WERI-Rb-1 (cell line): Measurements from ENCODE around the gene TMEM183A.

Experiments
- DNase-seq: peaks from one replicate; pipeline ENCODE4 v3.0.0-alpha.2; 2020
- H3K27ac ChIP-seq: fragments of 250-450 bp; sonication (Bioruptor Pico); 2 replicates; pipeline ENCODE4 v1.5.1; 2020; ENCODE audit warnings: mild to moderate bottlenecking, moderate library complexity
- H3K27me3 ChIP-seq: fragments of 250-450 bp; sonication (Bioruptor Pico); 2 replicates; pipeline ENCODE4 v1.5.1; 2021; ENCODE audit warnings: mild to moderate bottlenecking, low read depth, moderate library complexity; ENCODE audit not compliant: insufficient read depth, severe bottlenecking
- H3K36me3 ChIP-seq: fragments of 250-450 bp; sonication (Bioruptor Pico); 2 replicates; pipeline ENCODE4 v1.5.1; 2020; ENCODE audit warnings: mild to moderate bottlenecking, moderate library complexity
- H3K4me3 ChIP-seq: 2 replicates; pipeline ENCODE4 v1.5.1; 2011; ENCODE audit warnings: low read depth, mild to moderate bottlenecking, control low read depth, low read length
- H3K9me3 ChIP-seq: fragments of 250-450 bp; sonication (Bioruptor Pico); 2 replicates; pipeline ENCODE4 v1.5.1; 2021; ENCODE audit warnings: mild to moderate bottlenecking, moderate library complexity; ENCODE audit not compliant: severe bottlenecking
- TF ChIP-seq, protein P1 (sequence below): IDR thresholded peaks from 2 replicates; pipeline ENCODE4 v1.5.1; 2011; ENCODE audit warnings: low read depth, mild to moderate bottlenecking, control low read depth, inconsistent platforms, low read length

Gene TMEM183A

DNA sequence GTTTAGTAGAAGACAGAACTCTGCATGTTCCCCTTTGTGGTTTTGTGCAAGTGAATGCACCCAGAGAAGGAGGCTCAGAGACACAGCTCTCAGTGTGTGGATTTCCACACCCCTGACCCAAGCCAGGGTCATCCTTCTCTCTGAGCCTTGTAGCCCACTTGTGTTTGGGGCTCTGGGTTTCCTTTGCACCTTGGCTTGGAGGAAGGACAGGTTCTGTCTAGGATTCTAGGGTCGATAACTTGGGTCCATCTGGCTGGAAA is 51.4 kb downstream of the TMEM183A start:
- Histone ChIP-seq H3K4me3 (no peak overlapping the region), H3K9me3 (no peaks in the 10 kb centered on the region), H3K27me3 (no peaks in the 10 kb centered on the region), H3K27ac (no peak overlapping the region), H3K36me3 (peaks cover 92% of the 10 kb centered on the region)
- no peak for DNase-seq
- TF ChIP-seq, protein P1, sequence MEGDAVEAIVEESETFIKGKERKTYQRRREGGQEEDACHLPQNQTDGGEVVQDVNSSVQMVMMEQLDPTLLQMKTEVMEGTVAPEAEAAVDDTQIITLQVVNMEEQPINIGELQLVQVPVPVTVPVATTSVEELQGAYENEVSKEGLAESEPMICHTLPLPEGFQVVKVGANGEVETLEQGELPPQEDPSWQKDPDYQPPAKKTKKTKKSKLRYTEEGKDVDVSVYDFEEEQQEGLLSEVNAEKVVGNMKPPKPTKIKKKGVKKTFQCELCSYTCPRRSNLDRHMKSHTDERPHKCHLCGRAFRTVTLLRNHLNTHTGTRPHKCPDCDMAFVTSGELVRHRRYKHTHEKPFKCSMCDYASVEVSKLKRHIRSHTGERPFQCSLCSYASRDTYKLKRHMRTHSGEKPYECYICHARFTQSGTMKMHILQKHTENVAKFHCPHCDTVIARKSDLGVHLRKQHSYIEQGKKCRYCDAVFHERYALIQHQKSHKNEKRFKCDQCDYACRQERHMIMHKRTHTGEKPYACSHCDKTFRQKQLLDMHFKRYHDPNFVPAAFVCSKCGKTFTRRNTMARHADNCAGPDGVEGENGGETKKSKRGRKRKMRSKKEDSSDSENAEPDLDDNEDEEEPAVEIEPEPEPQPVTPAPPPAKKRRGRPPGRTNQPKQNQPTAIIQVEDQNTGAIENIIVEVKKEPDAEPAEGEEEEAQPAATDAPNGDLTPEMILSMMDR, result no peak

DNA sequence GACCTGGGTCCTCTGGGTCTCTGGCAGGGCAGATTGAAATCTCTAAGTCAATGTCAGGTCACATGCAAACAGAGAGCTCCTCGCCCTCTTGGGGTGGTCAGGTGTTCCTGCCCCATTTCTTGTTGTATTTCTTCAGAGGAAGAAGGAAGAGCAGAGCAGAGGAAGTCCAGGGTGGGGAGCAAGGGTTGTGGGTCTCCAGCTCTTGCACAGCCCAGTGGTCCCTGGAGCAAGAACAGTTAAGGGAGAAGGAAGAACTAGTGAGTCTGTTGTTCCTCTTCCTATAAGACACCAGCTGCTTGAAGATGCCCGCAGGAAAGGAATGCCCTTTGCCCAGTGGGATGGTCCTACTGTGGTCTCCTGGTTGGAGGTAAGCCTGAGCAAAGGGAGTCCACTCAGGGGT is 52.3 kb downstream of the TMEM183A start:
- no peak for DNase-seq
- Histone ChIP-seq H3K9me3 (no peaks in the 10 kb centered on the region), H3K27me3 (no peaks in the 10 kb centered on the region), H3K4me3 (no peak overlapping the region), H3K27ac (no peak overlapping the region), H3K36me3 (peaks cover 92% of the 10 kb centered on the region)
- TF ChIP-seq, protein P1, result no peak

DNA sequence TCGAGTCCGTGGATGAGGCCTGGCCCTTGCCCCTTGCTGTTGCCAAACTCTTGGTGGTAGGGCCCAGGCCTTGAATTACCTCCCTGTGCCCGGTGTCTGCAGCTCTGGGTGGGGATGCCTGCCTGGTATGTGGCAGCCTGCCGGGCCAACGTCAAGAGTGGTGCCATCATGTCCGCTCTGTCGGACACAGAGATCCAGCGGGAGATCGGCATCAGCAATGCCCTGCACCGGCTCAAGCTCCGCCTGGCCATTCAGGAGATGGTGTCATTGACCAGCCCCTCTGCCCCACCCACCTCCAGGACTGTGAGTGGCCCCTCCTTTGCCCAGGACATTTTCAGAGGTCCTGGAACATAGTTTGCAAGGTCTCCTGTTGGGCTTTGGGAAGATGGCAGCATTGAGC is 52.9 kb downstream of the TMEM183A start:
- DNase-seq, result no peak
- no peaks in the 10 kb centered on the region for H3K9me3 ChIP-seq
- no peak overlapping the region for H3K4me3 ChIP-seq
- H3K27ac ChIP-seq, result no peak overlapping the region
- H3K36me3 ChIP-seq, result peaks cover 92% of the 10 kb centered on the region
- H3K27me3 ChIP-seq, result no peaks in the 10 kb centered on the region
- TF ChIP-seq, protein P1, result no peak

DNA sequence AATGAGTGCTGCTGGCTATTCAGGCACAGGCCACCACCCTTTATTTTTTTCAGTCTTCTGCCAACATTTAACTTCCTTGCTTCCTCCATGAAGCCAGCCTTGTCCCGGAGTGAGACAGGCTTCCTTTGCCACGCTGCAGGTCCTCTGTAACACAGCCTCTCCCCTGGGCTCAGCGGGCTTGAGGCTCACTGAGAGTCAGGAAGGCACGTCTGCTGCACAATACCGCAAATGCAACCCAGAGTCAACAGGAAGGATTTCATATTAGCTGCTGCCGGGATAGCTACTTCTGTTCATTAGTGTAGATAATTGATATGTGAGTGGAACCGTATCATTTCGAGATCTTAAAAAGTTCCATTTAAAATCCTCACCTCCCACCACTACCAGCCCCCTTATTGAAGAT is 56.1 kb downstream of the TMEM183A start:
- TF ChIP-seq, protein P1, result no peak
- no peak for DNase-seq
- Histone ChIP-seq H3K27me3 (no peaks in the 10 kb centered on the region), H3K9me3 (no peaks in the 10 kb centered on the region), H3K4me3 (no peak overlapping the region), H3K36me3 (peaks cover 91% of the 10 kb centered on the region), H3K27ac (no peak overlapping the region)

DNA sequence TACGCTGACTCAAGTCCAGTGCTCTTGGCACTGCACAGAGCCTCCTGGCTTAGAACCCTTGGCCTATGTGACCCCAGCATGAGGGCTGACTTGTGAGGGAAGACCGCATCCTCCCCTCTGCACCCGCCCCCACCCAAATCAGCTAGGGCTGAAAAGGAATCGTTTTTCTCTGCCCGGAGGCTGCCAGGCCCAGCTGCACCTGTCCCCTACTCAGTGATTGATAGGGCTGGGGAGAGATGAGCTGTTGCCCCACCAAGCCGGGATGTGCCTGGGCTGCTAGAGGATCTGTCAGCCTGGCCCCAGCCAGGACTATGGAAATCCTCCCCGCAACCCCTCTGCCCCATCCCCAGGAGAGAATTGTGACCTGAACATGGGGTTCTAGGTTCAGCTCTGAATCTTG is 58.0 kb downstream of the TMEM183A start:
- Histone ChIP-seq H3K27ac (no peak overlapping the region), H3K36me3 (peaks cover 88% of the 10 kb centered on the region), H3K9me3 (no peaks in the 10 kb centered on the region), H3K4me3 (no peak overlapping the region), H3K27me3 (no peaks in the 10 kb centered on the region)
- no peak for DNase-seq
- TF ChIP-seq, protein P1, result no peak

DNA sequence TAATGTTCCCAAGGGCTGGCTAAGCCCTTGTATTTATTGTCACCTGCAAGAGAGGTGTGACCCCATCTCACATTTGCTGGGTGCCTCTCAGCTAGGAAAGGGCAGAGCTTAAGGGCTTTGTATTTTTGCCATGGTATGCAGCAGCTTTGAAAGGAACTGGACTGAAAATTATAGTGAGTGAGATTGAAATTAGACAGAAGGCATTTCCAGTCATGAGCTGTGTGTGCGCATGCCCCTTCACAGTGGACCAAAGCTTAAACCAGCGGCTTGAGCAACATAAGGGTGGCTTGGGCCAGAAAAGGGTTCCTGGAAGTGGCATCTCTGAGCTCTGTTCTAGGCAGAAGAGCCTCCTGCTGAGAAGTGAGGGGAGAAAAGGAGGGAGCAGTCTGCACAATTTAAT is 58.8 kb downstream of the TMEM183A start:
- no peak for DNase-seq
- Histone ChIP-seq H3K4me3 (no peak overlapping the region), H3K9me3 (no peaks in the 10 kb centered on the region), H3K27ac (no peak overlapping the region), H3K27me3 (no peaks in the 10 kb centered on the region), H3K36me3 (peaks cover 81% of the 10 kb centered on the region)
- TF ChIP-seq, protein P1, result no peak
